GM12891 (cell line): ENCODE results near the gene KTN1.

Experiments
- POLR2A ChIP-seq: IDR thresholded peaks from 2 replicates; pipeline ENCODE4 v1.6.1; 2011; ENCODE audit warnings: low read depth, low read length, control low read depth
- POLR2AphosphoS5 ChIP-seq: IDR thresholded peaks from 2 replicates; pipeline ENCODE4 v1.6.1; 2011; ENCODE audit warnings: low read depth, low read length, control low read depth
- POU2F2 ChIP-seq: IDR thresholded peaks from 2 replicates; pipeline ENCODE4 v1.6.1; 2011; ENCODE audit warnings: low read depth, mild to moderate bottlenecking, control low read depth, low read length, moderate library complexity
- SPI1 ChIP-seq: IDR thresholded peaks from 2 replicates; pipeline ENCODE4 v1.6.1; 2011; ENCODE audit warnings: low read depth, low read length, control low read depth
- TAF1 ChIP-seq: IDR thresholded peaks from 2 replicates; pipeline ENCODE4 v1.6.1; 2011; ENCODE audit warnings: low read depth, low read length, control low read depth

DNA sequence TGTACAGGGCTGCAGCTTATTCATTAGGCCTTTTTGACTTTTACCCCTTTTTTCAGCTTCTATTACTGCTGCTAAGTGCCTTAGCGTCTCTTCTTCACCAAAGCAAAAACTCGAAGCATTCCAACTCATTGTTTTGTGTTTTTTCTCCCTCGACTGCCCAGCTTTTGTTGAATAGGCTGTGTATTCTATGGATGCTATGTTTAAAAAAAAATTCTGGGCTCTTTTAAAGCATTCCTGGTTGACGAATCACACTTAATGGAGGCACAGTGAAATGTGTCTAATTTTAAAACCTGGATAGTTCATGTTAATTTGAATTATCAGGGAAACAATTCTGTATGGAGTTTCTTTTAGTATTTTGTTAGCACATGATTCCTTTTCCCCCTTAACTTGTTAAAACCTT is 29.7 kb downstream of the KTN1 start:
- TF ChIP-seq POLR2AphosphoS5 (no peak), TAF1 (no peak), POLR2A (no peak), SPI1 (no peak), POU2F2 (no peak)
